Measurements from ENCODE around the gene CPZ. TPM values are rescaled to one million over a fixed set of nuclear protein-coding genes. Genes with fewer than 3 reads are reported as not detected.

Gene CPZ
- total RNA-seq, 4 donors from 2014 or later: 0.42 to 2.7 (median 2.2) TPM

DNA sequence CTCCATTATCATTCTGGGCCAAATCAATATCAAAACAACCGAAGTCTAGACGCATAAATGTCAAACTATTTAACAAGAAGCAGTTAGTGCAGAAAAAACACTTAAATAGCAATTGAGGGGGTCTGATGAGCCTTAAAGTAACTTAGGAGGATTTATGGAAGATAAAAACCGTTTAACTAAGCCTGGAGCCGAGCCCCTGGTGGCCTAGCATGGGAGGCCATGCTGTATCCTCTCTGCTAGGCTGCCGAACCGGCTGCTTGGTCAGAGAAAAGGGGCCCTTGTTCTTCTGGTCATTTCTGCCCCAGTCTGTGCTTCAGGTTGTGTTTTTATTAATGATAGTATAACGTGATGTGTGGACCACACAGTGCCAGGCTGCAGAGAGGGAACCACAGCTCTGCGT lies 72.4 kb downstream of the CPZ start:
- Histone ChIP-seq H3K4me3 (no peak overlapping the region), H3K36me3 (no peaks in the 10 kb centered on the region), H3K9me3 (peaks cover 0 to 8% (median 0%) of the 10 kb centered on the region in 4 donors), H3K27me3 (peaks cover 0 to 63% (median 0%) of the 10 kb centered on the region in 4 donors), H3K27ac (replicated peaks in 1 of 4) (no peak overlapping the region), H3K4me1 (no peaks in the 10 kb centered on the region)
- TF ChIP-seq POLR2A (IDR thresholded peaks at IDR 0.05; ENCODE audit: low read depth): no peak
- no peak for TF ChIP-seq POLR2AphosphoS5 (IDR thresholded peaks at IDR 0.05)
- no peak for TF ChIP-seq EP300 (IDR thresholded peaks at IDR 0.05)
- TF ChIP-seq, protein P1, sequence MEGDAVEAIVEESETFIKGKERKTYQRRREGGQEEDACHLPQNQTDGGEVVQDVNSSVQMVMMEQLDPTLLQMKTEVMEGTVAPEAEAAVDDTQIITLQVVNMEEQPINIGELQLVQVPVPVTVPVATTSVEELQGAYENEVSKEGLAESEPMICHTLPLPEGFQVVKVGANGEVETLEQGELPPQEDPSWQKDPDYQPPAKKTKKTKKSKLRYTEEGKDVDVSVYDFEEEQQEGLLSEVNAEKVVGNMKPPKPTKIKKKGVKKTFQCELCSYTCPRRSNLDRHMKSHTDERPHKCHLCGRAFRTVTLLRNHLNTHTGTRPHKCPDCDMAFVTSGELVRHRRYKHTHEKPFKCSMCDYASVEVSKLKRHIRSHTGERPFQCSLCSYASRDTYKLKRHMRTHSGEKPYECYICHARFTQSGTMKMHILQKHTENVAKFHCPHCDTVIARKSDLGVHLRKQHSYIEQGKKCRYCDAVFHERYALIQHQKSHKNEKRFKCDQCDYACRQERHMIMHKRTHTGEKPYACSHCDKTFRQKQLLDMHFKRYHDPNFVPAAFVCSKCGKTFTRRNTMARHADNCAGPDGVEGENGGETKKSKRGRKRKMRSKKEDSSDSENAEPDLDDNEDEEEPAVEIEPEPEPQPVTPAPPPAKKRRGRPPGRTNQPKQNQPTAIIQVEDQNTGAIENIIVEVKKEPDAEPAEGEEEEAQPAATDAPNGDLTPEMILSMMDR (IDR thresholded peaks at IDR 0.05): no peak
- no peak for DNase-seq (ENCODE audit: extremely low spot score)
- 70% methylated on average over 8 of the region's 8 CpGs for WGBS
- intact Hi-C loops (cut with DNase I): no loop called here

DNA sequence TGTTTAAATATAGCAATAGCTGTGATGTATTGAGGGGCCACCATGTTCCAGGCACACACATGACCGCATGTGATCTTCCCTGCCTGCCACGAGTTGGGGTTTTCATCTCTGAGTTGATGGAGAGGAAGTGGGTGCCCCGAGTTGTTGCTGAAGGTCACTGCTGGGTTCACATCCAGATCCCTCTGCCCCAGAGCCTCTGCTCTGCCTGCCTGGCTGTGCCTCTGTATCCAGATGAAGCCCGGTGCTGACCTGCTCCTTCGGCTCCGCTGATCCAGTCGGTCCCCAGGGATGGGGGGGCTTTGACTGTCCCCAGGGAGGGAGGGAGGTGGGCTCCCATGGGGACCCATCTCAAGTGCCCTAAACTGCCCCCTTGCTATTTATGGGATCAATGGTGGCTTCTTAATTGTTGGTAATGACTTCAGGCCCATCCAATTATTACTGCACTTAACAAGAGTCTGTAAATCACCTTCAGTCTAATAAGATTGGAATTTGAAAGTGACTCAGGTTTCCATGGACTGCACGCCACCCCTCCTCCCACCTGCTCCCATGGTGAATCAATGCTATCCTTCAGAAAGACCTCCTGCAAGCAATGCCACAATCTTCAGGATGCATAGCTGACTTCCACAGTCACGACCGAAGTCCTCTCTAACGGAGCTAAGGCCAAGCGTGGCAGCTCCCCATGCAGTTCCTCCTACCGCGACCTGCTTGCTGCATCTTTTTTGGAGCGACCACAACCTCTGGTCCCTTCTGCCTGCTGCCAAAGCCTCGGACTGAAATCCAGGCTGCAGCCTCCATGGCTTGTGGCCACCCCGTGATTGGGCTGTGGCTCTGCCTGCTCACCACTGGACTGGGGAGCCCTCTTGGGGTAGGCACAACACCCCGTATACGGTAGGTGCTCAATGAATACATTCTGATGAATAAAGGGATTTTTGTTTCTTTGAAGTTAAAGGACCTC lies 73.1 kb downstream of the CPZ start:
- DNase-seq (ENCODE audit: extremely low spot score): no peak
- Histone ChIP-seq H3K4me3 (no peak overlapping the region), H3K27ac (replicated peaks in 1 of 4) (no peak overlapping the region), H3K36me3 (no peaks in the 10 kb centered on the region), H3K27me3 (peaks cover 0 to 56% (median 0%) of the 10 kb centered on the region in 4 donors), H3K4me1 (no peaks in the 10 kb centered on the region), H3K9me3 (peaks cover 0 to 8% (median 0%) of the 10 kb centered on the region in 4 donors)
- intact Hi-C loops (cut with DNase I): no loop called here
- TF ChIP-seq EP300 (IDR thresholded peaks at IDR 0.05) (no peak), POLR2AphosphoS5 (IDR thresholded peaks at IDR 0.05) (no peak), POLR2A (IDR thresholded peaks at IDR 0.05; ENCODE audit: low read depth) (no peak)
- TF ChIP-seq, protein P1 (IDR thresholded peaks at IDR 0.05): no peak
- WGBS: 81% methylated on average over 19 of the region's 19 CpGs

DNA sequence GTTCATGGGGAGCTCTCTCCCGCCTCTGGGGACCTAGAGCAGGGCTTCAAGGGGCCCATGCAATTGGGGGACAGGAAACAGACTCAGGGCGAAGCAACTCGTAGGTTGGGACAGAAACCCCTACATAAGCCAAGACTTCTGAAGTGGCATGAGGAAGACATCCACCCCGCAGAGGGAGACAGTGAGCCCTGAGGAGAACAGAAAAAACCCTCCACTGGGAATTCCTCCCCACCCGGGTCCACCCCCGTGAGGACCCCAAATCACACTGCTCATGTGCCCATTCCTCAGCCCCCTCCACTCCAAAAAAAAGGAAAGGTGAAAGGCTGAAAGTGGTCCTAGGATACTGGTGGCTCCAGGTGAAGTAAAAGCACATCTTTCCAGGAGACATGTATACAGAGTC lies 74.0 kb downstream of the CPZ start:
- Histone ChIP-seq H3K27me3 (peaks cover 0 to 57% (median 0%) of the 10 kb centered on the region in 4 donors), H3K36me3 (no peaks in the 10 kb centered on the region), H3K27ac (replicated peaks in 1 of 4) (no peak overlapping the region), H3K4me1 (no peaks in the 10 kb centered on the region), H3K4me3 (no peak overlapping the region), H3K9me3 (peaks cover 0 to 8% (median 0%) of the 10 kb centered on the region in 4 donors)
- TF ChIP-seq EP300 (IDR thresholded peaks at IDR 0.05) (no peak), POLR2A (IDR thresholded peaks at IDR 0.05; ENCODE audit: low read depth) (no peak), POLR2AphosphoS5 (IDR thresholded peaks at IDR 0.05) (no peak)
- TF ChIP-seq, protein P1 (IDR thresholded peaks at IDR 0.05): no peak
- 71% methylated on average over 6 of the region's 6 CpGs for WGBS
- no peak for DNase-seq (ENCODE audit: extremely low spot score)
- intact Hi-C loops (cut with DNase I): no loop called here

Other genes with a start within 250 kb of the CPZ start
- 10 to 100 TPM; 32.0 to 77.2 (median 43.8) TPM for gene ACOX3, start 152.0 kb upstream of the CPZ start, total RNA-seq
- 10 to 100 TPM; 14.6 to 21.6 (median 19.4) TPM for gene TRMT44, start 152.0 kb upstream of the CPZ start, total RNA-seq
- not detected for gene GPR78, start 12.4 kb upstream of the CPZ start, total RNA-seq